ENCODE data around the gene SBF2. TPM values are rescaled to one million over a fixed set of nuclear protein-coding genes. Genes with fewer than 3 reads are reported as not detected.

The SBF2 gene
- total and polyA plus RNA-seq, 2 of the 13 experiments (the other 11 are each of a cell fraction or from before 2014, with no cell fraction given), result 24.0 to 45.8 TPM

GRCh38 chr11:10144954-10145353 is 149.1 kb downstream of the SBF2 start:
- H3K4me1 ChIP-seq (ENCODE audit: insufficient read depth, low read length), result no peaks in the 10 kb centered on the region
- DNase-seq (ENCODE audit: low spot score) (no peak), ATAC-seq (no peak), FAIRE-seq (no peak)
- ChIA-PET POLR2A (no interaction called here), CTCF (ENCODE audit: low intra/inter-chr PET ratio, low total read pairs) (no interaction called here)
- no peaks in the 10 kb centered on the region for H3K27me3 ChIP-seq (ENCODE audit: control insufficient read depth in 1 of 2, insufficient read depth in 2 of 2, low read length in 2 of 2)
- 93% methylated on average over 4 of the region's 4 CpGs for WGBS (ENCODE audit: low lambda C conversion rate)
- no peak overlapping the region for H2AFZ ChIP-seq (ENCODE audit: low read length)
- H3K79me2 ChIP-seq (ENCODE audit: insufficient read depth, low read length), result no peaks in the 10 kb centered on the region
- H3K4me3 ChIP-seq (replicated peaks in 1 of 3; ENCODE audit: insufficient read depth in 1 of 3, low read depth in 2 of 3, low read length in 3 of 3), result no peak overlapping the region
- BruUV-seq (replicated peaks), result no TSS peak
- H3K36me3 ChIP-seq (replicated peaks in 1 of 2; ENCODE audit: control insufficient read depth in 1 of 2, insufficient read depth in 2 of 2, low read length in 2 of 2), result no peaks in the 10 kb centered on the region
- H3K9me3 ChIP-seq (ENCODE audit: low read length), result no peaks in the 10 kb centered on the region
- H3K9ac ChIP-seq (ENCODE audit: insufficient read depth, low read depth, low read length), result no peak overlapping the region
- no peak overlapping the region for H3K4me2 ChIP-seq (ENCODE audit: low read depth, low read length)
- TF ChIP-seq KMT2B (CRISPR knock-in tag; IDR thresholded peaks at IDR 0.05) (no peak), CEBPB (IDR thresholded peaks at IDR 0.05; ENCODE audit: borderline replicate concordance, low read depth, low read length) (peak; percentile 50; the same call in 1 of the 2 replicates)
- no peak overlapping the region for H3K27ac ChIP-seq (ENCODE audit: extremely low read length, insufficient read depth, low read length)
- H4K20me1 ChIP-seq (ENCODE audit: insufficient read depth, low read length), result peaks cover 6% of the 10 kb centered on the region; the same call in 1 of the 2 replicates
- intact Hi-C loops (cut with micrococcal nuclease; ENCODE audit: unreplicated experiment) (no loop called here), in situ Hi-C loops (cut with HindIII; ENCODE audit: extremely low pct_ligation_motif_present, low pct_unique_long_range_greater_than_20kb) (no loop called here)

- CTCF ChIA-PET (ENCODE audit: low intra/inter-chr PET ratio, low total read pairs), result no interaction called here
- BruUV-seq (replicated peaks), result no TSS peak
- POLR2A ChIA-PET, result no interaction called here
- in situ Hi-C loops (cut with HindIII; ENCODE audit: extremely low pct_ligation_motif_present, low pct_unique_long_range_greater_than_20kb) (no loop called here), intact Hi-C loops (cut with micrococcal nuclease; ENCODE audit: unreplicated experiment) (no loop called here)
- H3K27me3 ChIP-seq (ENCODE audit: control insufficient read depth in 1 of 2, insufficient read depth in 2 of 2, low read length in 2 of 2), result no peaks in the 10 kb centered on the region
- H3K9me3 ChIP-seq (ENCODE audit: low read length), result peaks cover 7% of the 10 kb centered on the region; the same call in 1 of the 2 replicates
- H3K4me3 ChIP-seq (replicated peaks in 1 of 3; ENCODE audit: insufficient read depth in 1 of 3, low read depth in 2 of 3, low read length in 3 of 3), result no peak overlapping the region
- FAIRE-seq (no peak), DNase-seq (ENCODE audit: low spot score) (no peak), ATAC-seq (no peak)
- no peaks in the 10 kb centered on the region for H3K79me2 ChIP-seq (ENCODE audit: insufficient read depth, low read length)
- no peaks in the 10 kb centered on the region for H3K36me3 ChIP-seq (replicated peaks in 1 of 2; ENCODE audit: control insufficient read depth in 1 of 2, insufficient read depth in 2 of 2, low read length in 2 of 2)
- H3K27ac ChIP-seq (ENCODE audit: extremely low read length, insufficient read depth, low read length), result no peak overlapping the region
- H3K4me1 ChIP-seq (ENCODE audit: insufficient read depth, low read length), result 0 out of 2 replicates have a peak, but pooled peaks cover 5% of the 10 kb centered on the region
- H3K4me2 ChIP-seq (ENCODE audit: low read depth, low read length), result no peak overlapping the region
- 97% methylated on average over 2 of the region's 2 CpGs for WGBS (ENCODE audit: low lambda C conversion rate)
- H3K9ac ChIP-seq (ENCODE audit: insufficient read depth, low read depth, low read length), result no peak overlapping the region
- H2AFZ ChIP-seq (ENCODE audit: low read length), result no peak overlapping the region
- no peaks in the 10 kb centered on the region for H4K20me1 ChIP-seq (ENCODE audit: insufficient read depth, low read length)
- no peak for TF ChIP-seq KLF13 (CRISPR knock-in tag; IDR thresholded peaks at IDR 0.05)
- no peak for TF ChIP-seq YEATS2 (CRISPR knock-in tag; IDR thresholded peaks at IDR 0.05; ENCODE audit: borderline replicate concordance)
- TF ChIP-seq KDM2A (CRISPR knock-in tag; IDR thresholded peaks at IDR 0.05; ENCODE audit: borderline replicate concordance, low read depth), result no peak
- TF ChIP-seq RFX5 (IDR thresholded peaks at IDR 0.05; ENCODE audit: low read depth, low read length), result no peak
- TF ChIP-seq NFE2 (CRISPR knock-in tag; IDR thresholded peaks at IDR 0.05), result no peak
- no peak for TF ChIP-seq ZBTB7B (CRISPR knock-in tag; IDR thresholded peaks at IDR 0.05)
- TF ChIP-seq TRAFD1 (CRISPR knock-in tag; IDR thresholded peaks at IDR 0.05; ENCODE audit: borderline replicate concordance), result no peak
- no peak for TF ChIP-seq PAXIP1 (CRISPR knock-in tag; conservative IDR thresholded peaks at IDR 0.05)
- TF ChIP-seq ZHX1 (CRISPR knock-in tag; IDR thresholded peaks at IDR 0.05; ENCODE audit: low read depth), result no peak
These were observed 154.4 kb downstream of the SBF2 start for GRCh38 chr11:10139656-10140055.
